ENCODE measurements around the gene INTS15.

INTS15 gene

GRCh38 chr7:6589829-6590644, at the start of gene INTS15:
INTS15 (plus strand) TSS chr7:6590021; CDS start chr7:6590284, 263 bp downstream.
- peak; percentile 77 for DNase-seq

GRCh38 chr7:6542368-6542767, 47.5 kb upstream of the INTS15 start:
- DNase-seq = no peak

- no peak for DNase-seq
These were observed 44.3 kb upstream of the INTS15 start for GRCh38 chr7:6545398-6546126.

- no peak for DNase-seq
These were observed 43.1 kb upstream of the INTS15 start for GRCh38 chr7:6546498-6547251.

- DNase-seq = no peak
These were observed 42.4 kb upstream of the INTS15 start for GRCh38 chr7:6547400-6547799.

GRCh38 chr7:6551016-6551511, 38.8 kb upstream of the INTS15 start, which contains the start of gene GRID2IP:
GRID2IP (minus strand) TSS chr7:6551461; CDS start chr7:6551436, 25 bp downstream.
- no peak for DNase-seq

GRCh38 chr7:6553448-6554044, 36.3 kb upstream of the INTS15 start:
- no peak for DNase-seq

- no peak for DNase-seq
These were observed 35.0 kb upstream of the INTS15 start for GRCh38 chr7:6554848-6555247.

GRCh38 chr7:6556196-6556595, 33.6 kb upstream of the INTS15 start:
- DNase-seq = peak; percentile 44

GRCh38 chr7:6558837-6559236, 31.0 kb upstream of the INTS15 start:
- DNase-seq = peak; percentile 55

- DNase-seq = peak; percentile 5
These were observed 29.9 kb upstream of the INTS15 start for GRCh38 chr7:6559896-6560295.

- DNase-seq = no peak
These were observed 27.7 kb upstream of the INTS15 start for GRCh38 chr7:6562106-6562505.

GRCh38 chr7:6563936-6564770, 25.7 kb upstream of the INTS15 start:
- DNase-seq = no peak

GRCh38 chr7:6565655-6566054, 24.2 kb upstream of the INTS15 start:
- DNase-seq = no peak

- no peak for DNase-seq
These were observed 21.9 kb upstream of the INTS15 start for GRCh38 chr7:6567886-6568285.

- no peak for DNase-seq
These were observed 18.6 kb upstream of the INTS15 start for GRCh38 chr7:6571160-6571779.

GRCh38 chr7:6575281-6576023, 14.4 kb upstream of the INTS15 start:
- no peak for DNase-seq

GRCh38 chr7:6576024-6576866, 13.6 kb upstream of the INTS15 start:
- peak; percentile 29 for DNase-seq

- DNase-seq = peak; percentile 29
These were observed 12.9 kb upstream of the INTS15 start for GRCh38 chr7:6576867-6577368.

Data from NCI-H146 (cell line).